Measurements from ENCODE around the gene FEM1C.
A peak's percentile ranks its signal among the peaks of the same experiment; 100 is the strongest.

FEM1C gene

DNA sequence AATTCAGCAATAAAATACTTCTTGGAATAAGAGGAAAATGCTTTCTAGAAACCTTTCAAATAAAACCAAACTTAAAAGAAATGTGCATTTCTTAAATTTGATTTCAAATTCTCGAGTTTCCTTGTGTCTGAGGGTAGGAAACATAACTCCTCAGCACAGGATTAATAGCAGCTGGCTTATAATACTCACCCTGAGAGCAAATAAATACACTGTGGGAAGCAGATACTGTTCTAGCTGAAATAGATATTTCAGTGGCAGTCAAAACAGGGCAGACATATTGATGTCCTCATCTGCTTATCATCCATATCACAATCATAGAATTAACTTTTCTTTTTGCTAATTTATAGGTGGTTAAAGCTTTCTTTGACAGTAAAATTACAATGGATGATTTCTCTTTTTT, 24.1 kb upstream of the FEM1C start:
- no peak overlapping the region for H3K4ac ChIP-seq (ENCODE audit: low read depth, low read length)
- H3K4me2 ChIP-seq (ENCODE audit: low read length), result no peak overlapping the region
- no peak overlapping the region for H2AFZ ChIP-seq (ENCODE audit: insufficient read depth, low read length, poor library complexity)
- no peaks in the 10 kb centered on the region for H3K79me2 ChIP-seq (ENCODE audit: control insufficient read depth, insufficient read depth, low read length, poor library complexity)
- no peak overlapping the region for H4K91ac ChIP-seq (ENCODE audit: low read depth, low read length)
- H2AK5ac ChIP-seq (ENCODE audit: low read length), result no peak overlapping the region
- H3K23ac ChIP-seq (ENCODE audit: low read length), result no peak overlapping the region
- no peak overlapping the region for H3K18ac ChIP-seq (ENCODE audit: low read length)
- H3K27me3 ChIP-seq (ENCODE audit: insufficient read depth, low read length), result no peaks in the 10 kb centered on the region
- no peak overlapping the region for H2BK120ac ChIP-seq (ENCODE audit: insufficient read depth, low read length, poor library complexity)
- no peak overlapping the region for H2BK5ac ChIP-seq (ENCODE audit: low read depth, low read length, poor library complexity)
- no peaks in the 10 kb centered on the region for H3K36me3 ChIP-seq (ENCODE audit: control insufficient read depth in 1 of 2, insufficient read depth in 2 of 2, low read length in 2 of 2)
- no peaks in the 10 kb centered on the region for H3K9me3 ChIP-seq (ENCODE audit: insufficient read depth, low read depth, low read length)
- no peak overlapping the region for H3K14ac ChIP-seq (ENCODE audit: low read length)
- H2BK12ac ChIP-seq (ENCODE audit: low read length), result no peak overlapping the region
- H4K8ac ChIP-seq (ENCODE audit: low read depth, low read length), result no peak overlapping the region
- H3K79me1 ChIP-seq (ENCODE audit: low read length), result no peaks in the 10 kb centered on the region
- H3K9ac ChIP-seq (ENCODE audit: low read length), result no peak overlapping the region
- no CpG with 5 or more reads among the region's 1 CpG for WGBS (ENCODE audit: extremely low coverage, insufficient coverage, insufficient read length)
- H4K12ac ChIP-seq (ENCODE audit: low read depth, low read length), result no peak overlapping the region
- H3K4me1 ChIP-seq (ENCODE audit: control insufficient read depth in 1 of 2, insufficient read depth in 2 of 2, low read length in 2 of 2), result no peaks in the 10 kb centered on the region
- H3K4me3 ChIP-seq (ENCODE audit: low read depth, low read length), result no peak overlapping the region
- no peak overlapping the region for H3K27ac ChIP-seq (ENCODE audit: low read depth, low read length)
- DNase-seq, result no peak

GRCh38 chr5:115565233-115565632, 20.7 kb upstream of the FEM1C start:
- Histone ChIP-seq H4K8ac (ENCODE audit: low read depth, low read length) (no peak overlapping the region), H3K36me3 (ENCODE audit: control insufficient read depth in 1 of 2, insufficient read depth in 2 of 2, low read length in 2 of 2) (no peaks in the 10 kb centered on the region), H2BK120ac (ENCODE audit: insufficient read depth, low read length, poor library complexity) (no peak overlapping the region), H3K27me3 (ENCODE audit: insufficient read depth, low read length) (no peaks in the 10 kb centered on the region), H3K79me2 (ENCODE audit: control insufficient read depth, insufficient read depth, low read length, poor library complexity) (no peaks in the 10 kb centered on the region), H3K9me3 (ENCODE audit: insufficient read depth, low read depth, low read length) (peaks cover 2% of the 10 kb centered on the region), H2AFZ (ENCODE audit: insufficient read depth, low read length, poor library complexity) (no peak overlapping the region), H3K4me2 (ENCODE audit: low read length) (no peak overlapping the region), H3K79me1 (ENCODE audit: low read length) (no peaks in the 10 kb centered on the region), H2BK5ac (ENCODE audit: low read depth, low read length, poor library complexity) (no peak overlapping the region), H3K27ac (ENCODE audit: low read depth, low read length) (no peak overlapping the region), H3K4me1 (ENCODE audit: control insufficient read depth in 1 of 2, insufficient read depth in 2 of 2, low read length in 2 of 2) (no peaks in the 10 kb centered on the region), H3K23ac (ENCODE audit: low read length) (no peak overlapping the region), H3K14ac (ENCODE audit: low read length) (no peak overlapping the region), H4K12ac (ENCODE audit: low read depth, low read length) (no peak overlapping the region), H2BK12ac (ENCODE audit: low read length) (no peak overlapping the region), H3K4me3 (ENCODE audit: low read depth, low read length) (no peak overlapping the region), H2AK5ac (ENCODE audit: low read length) (no peak overlapping the region), H3K9ac (ENCODE audit: low read length) (no peak overlapping the region), H3K18ac (ENCODE audit: low read length) (no peak overlapping the region), H3K4ac (ENCODE audit: low read depth, low read length) (no peak overlapping the region), H4K91ac (ENCODE audit: low read depth, low read length) (no peak overlapping the region)
- WGBS (ENCODE audit: extremely low coverage, insufficient coverage, insufficient read length), result no CpG with 5 or more reads among the region's 2 CpGs
- DNase-seq, result peak in 1 of 2 donors; percentile 33

DNA sequence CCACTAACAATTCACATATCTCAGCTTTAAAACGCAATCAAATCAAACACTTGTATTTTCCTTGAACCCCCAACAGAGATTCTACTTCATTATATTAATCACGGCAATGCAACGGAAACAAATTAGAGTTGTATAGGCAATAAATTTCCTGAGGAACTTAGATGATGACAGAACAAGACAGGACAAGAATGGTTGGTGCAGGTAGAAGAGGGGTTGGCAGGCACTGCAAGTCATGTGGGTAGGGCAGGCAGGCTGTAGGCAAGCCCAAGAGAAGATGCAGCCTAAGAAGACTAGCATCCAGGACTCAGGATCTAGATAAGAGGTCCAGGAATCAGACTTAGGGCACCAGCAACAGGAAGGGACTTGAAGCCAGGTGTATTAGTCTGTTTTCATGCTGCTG, 16.6 kb upstream of the FEM1C start:
- H3K79me1 ChIP-seq (ENCODE audit: low read length), result no peaks in the 10 kb centered on the region
- no peaks in the 10 kb centered on the region for H3K36me3 ChIP-seq (ENCODE audit: control insufficient read depth in 1 of 2, insufficient read depth in 2 of 2, low read length in 2 of 2)
- H3K4me3 ChIP-seq (ENCODE audit: low read depth, low read length), result no peak overlapping the region
- H4K12ac ChIP-seq (ENCODE audit: low read depth, low read length), result no peak overlapping the region
- no peak overlapping the region for H3K4ac ChIP-seq (ENCODE audit: low read depth, low read length)
- H3K14ac ChIP-seq (ENCODE audit: low read length), result no peak overlapping the region
- H2AK5ac ChIP-seq (ENCODE audit: low read length), result no peak overlapping the region
- DNase-seq, result no peak
- H3K9ac ChIP-seq (ENCODE audit: low read length), result peak overlapping the region; percentile 37
- H2BK12ac ChIP-seq (ENCODE audit: low read length), result no peak overlapping the region
- no CpG with 5 or more reads among the region's 3 CpGs for WGBS (ENCODE audit: extremely low coverage, insufficient coverage, insufficient read length)
- no peaks in the 10 kb centered on the region for H3K27me3 ChIP-seq (ENCODE audit: insufficient read depth, low read length)
- H2BK120ac ChIP-seq (ENCODE audit: insufficient read depth, low read length, poor library complexity), result no peak overlapping the region
- H3K79me2 ChIP-seq (ENCODE audit: control insufficient read depth, insufficient read depth, low read length, poor library complexity), result no peaks in the 10 kb centered on the region
- no peak overlapping the region for H3K27ac ChIP-seq (ENCODE audit: low read depth, low read length)
- no peak overlapping the region for H2BK5ac ChIP-seq (ENCODE audit: low read depth, low read length, poor library complexity)
- H3K23ac ChIP-seq (ENCODE audit: low read length), result no peak overlapping the region
- H2AFZ ChIP-seq (ENCODE audit: insufficient read depth, low read length, poor library complexity), result no peak overlapping the region
- no peak overlapping the region for H3K18ac ChIP-seq (ENCODE audit: low read length)
- no peak overlapping the region for H4K8ac ChIP-seq (ENCODE audit: low read depth, low read length)
- no peaks in the 10 kb centered on the region for H3K4me1 ChIP-seq (ENCODE audit: control insufficient read depth in 1 of 2, insufficient read depth in 2 of 2, low read length in 2 of 2)
- H4K91ac ChIP-seq (ENCODE audit: low read depth, low read length), result no peak overlapping the region
- peak overlapping the region; percentile 5 for H3K4me2 ChIP-seq (ENCODE audit: low read length)
- H3K9me3 ChIP-seq (ENCODE audit: insufficient read depth, low read depth, low read length), result peaks cover 2% of the 10 kb centered on the region

GRCh38 chr5:115559524-115559923, 14.9 kb upstream of the FEM1C start:
- Histone ChIP-seq H3K23ac (ENCODE audit: low read length) (no peak overlapping the region), H3K27ac (ENCODE audit: low read depth, low read length) (no peak overlapping the region), H3K4ac (ENCODE audit: low read depth, low read length) (no peak overlapping the region), H3K79me2 (ENCODE audit: control insufficient read depth, insufficient read depth, low read length, poor library complexity) (no peaks in the 10 kb centered on the region), H3K79me1 (ENCODE audit: low read length) (no peaks in the 10 kb centered on the region), H2BK12ac (ENCODE audit: low read length) (no peak overlapping the region), H2BK120ac (ENCODE audit: insufficient read depth, low read length, poor library complexity) (no peak overlapping the region), H2AK5ac (ENCODE audit: low read length) (no peak overlapping the region), H3K27me3 (ENCODE audit: insufficient read depth, low read length) (no peaks in the 10 kb centered on the region), H4K8ac (ENCODE audit: low read depth, low read length) (no peak overlapping the region), H3K4me2 (ENCODE audit: low read length) (no peak overlapping the region), H2BK5ac (ENCODE audit: low read depth, low read length, poor library complexity) (no peak overlapping the region), H2AFZ (ENCODE audit: insufficient read depth, low read length, poor library complexity) (no peak overlapping the region), H4K91ac (ENCODE audit: low read depth, low read length) (no peak overlapping the region), H3K4me3 (ENCODE audit: low read depth, low read length) (no peak overlapping the region), H4K12ac (ENCODE audit: low read depth, low read length) (no peak overlapping the region), H3K18ac (ENCODE audit: low read length) (no peak overlapping the region), H3K9me3 (ENCODE audit: insufficient read depth, low read depth, low read length) (peaks cover 2% of the 10 kb centered on the region), H3K9ac (ENCODE audit: low read length) (no peak overlapping the region), H3K14ac (ENCODE audit: low read length) (no peak overlapping the region), H3K36me3 (ENCODE audit: control insufficient read depth in 1 of 2, insufficient read depth in 2 of 2, low read length in 2 of 2) (no peaks in the 10 kb centered on the region), H3K4me1 (ENCODE audit: control insufficient read depth in 1 of 2, insufficient read depth in 2 of 2, low read length in 2 of 2) (no peaks in the 10 kb centered on the region)
- peak in 1 of 2 donors; percentile 77 for DNase-seq

All from trophoblast cell (in vitro differentiated cells and primary cell).